ENCODE results near the gene ZMPSTE24. TPM values are rescaled to one million over a fixed set of nuclear protein-coding genes. Genes with fewer than 3 reads are reported as not detected.
"Not testable (repeated sequence)": the region's sequence is repeated elsewhere in the genome, so short reads cannot be mapped to it uniquely, and the experiment has no call there.

The ZMPSTE24 gene
- total RNA-seq, 1 donor, result 110 TPM

DNA sequence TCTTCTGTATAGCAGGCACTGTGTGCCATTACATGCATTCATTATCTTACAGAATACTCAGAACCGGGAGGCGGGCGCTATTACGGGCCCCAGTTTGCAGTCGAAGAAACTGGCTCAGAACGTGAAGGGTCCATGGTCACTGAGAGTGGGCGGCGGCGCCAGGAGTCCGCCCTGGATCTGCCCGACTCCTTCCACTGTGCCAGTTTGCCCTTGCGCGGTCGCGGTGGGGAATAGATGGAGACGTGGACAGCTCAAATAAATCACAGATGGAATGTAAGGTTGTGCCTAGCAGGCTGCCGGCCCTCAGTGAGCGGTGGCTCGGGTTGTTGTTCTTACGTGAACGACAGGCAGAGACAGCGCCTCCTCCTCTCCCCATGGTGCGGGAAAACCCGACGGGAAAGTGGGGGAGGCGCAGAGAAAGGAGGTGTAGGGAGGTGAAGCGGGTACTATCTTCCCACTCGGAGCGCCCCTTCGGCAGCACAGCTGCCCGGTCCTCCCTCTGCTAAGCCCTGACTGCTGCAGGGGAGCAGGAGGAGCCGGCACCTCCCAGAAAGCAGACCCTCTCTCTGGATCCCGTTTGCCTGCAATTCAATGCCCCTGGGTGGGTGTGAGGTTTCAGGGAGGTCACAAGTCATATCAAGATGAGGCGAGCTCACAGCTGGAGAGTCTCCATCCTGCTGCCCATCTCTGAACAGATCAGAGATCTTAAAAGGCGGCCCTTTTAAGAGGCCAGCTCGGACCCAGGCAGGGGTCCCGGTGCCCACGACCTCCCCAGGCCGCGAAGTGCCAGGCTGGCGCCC lies 58.0 kb downstream of the ZMPSTE24 start:
- DNase-seq (ENCODE audit: low read depth), result peak; percentile 9
- H3K4me3 ChIP-seq (ENCODE audit: low read depth, low read length), result peak overlapping the region; percentile 46
- TF ChIP-seq, protein P1, sequence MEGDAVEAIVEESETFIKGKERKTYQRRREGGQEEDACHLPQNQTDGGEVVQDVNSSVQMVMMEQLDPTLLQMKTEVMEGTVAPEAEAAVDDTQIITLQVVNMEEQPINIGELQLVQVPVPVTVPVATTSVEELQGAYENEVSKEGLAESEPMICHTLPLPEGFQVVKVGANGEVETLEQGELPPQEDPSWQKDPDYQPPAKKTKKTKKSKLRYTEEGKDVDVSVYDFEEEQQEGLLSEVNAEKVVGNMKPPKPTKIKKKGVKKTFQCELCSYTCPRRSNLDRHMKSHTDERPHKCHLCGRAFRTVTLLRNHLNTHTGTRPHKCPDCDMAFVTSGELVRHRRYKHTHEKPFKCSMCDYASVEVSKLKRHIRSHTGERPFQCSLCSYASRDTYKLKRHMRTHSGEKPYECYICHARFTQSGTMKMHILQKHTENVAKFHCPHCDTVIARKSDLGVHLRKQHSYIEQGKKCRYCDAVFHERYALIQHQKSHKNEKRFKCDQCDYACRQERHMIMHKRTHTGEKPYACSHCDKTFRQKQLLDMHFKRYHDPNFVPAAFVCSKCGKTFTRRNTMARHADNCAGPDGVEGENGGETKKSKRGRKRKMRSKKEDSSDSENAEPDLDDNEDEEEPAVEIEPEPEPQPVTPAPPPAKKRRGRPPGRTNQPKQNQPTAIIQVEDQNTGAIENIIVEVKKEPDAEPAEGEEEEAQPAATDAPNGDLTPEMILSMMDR (IDR thresholded peaks at IDR 0.05; ENCODE audit: insufficient read depth, low read depth, low read length), result no peak

- peak; percentile 7 for DNase-seq (ENCODE audit: low read depth)
- TF ChIP-seq, protein P1 (IDR thresholded peaks at IDR 0.05; ENCODE audit: insufficient read depth, low read depth, low read length), result no peak
- H3K4me3 ChIP-seq (ENCODE audit: low read depth, low read length), result peak within 1 kb of the TSS; percentile 46
Measured at GRCh38 chr1:40316595-40317393, 58.8 kb downstream of the ZMPSTE24 start, which contains the start of gene COL9A2. Gene COL9A2 (minus strand): TSS chr1:40317286. CDS start chr1:40317197, 89 bp downstream.

- DNase-seq (ENCODE audit: low read depth), result no peak
- H3K4me3 ChIP-seq (ENCODE audit: low read depth, low read length), result no peak overlapping the region
- TF ChIP-seq, protein P1 (IDR thresholded peaks at IDR 0.05; ENCODE audit: insufficient read depth, low read depth, low read length), result no peak
Measured at GRCh38 chr1:40317394-40318074, 59.5 kb downstream of the ZMPSTE24 start.

DNA sequence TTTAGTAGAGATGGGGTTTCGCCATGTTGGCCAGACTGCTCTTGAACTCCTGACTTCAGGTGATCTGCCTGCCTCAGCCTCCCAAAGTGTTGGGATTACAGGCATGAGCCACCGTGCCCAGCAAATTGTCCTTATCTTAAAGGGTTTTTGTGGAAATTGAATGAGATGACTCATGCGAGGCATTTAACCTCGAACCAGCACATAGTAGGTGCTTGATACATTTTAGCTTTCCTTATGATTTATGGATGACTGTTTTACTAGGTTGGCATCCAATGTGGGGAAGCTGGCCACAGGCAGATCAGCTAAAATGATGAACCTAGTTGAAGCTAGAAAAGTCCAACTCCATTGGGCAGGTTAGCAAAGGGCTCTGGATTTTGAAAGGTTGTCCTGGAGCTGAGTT lies 60.4 kb downstream of the ZMPSTE24 start:
- TF ChIP-seq, protein P1 (IDR thresholded peaks at IDR 0.05; ENCODE audit: insufficient read depth, low read depth, low read length), result no peak

GRCh38 chr1:40318970-40319621 lies 61.1 kb downstream of the ZMPSTE24 start:
- TF ChIP-seq, protein P1 (IDR thresholded peaks at IDR 0.05; ENCODE audit: insufficient read depth, low read depth, low read length), result no peak
- DNase-seq (ENCODE audit: low read depth), result no peak
- no peak overlapping the region for H3K4me3 ChIP-seq (ENCODE audit: low read depth, low read length)

More for the DNA sequence above, 60.4 kb downstream of the ZMPSTE24 start:
- DNase-seq (ENCODE audit: low read depth), result no peak
- H3K4me3 ChIP-seq (ENCODE audit: low read depth, low read length), result no peak overlapping the region

- not testable (repeated sequence) for H3K4me3 ChIP-seq (ENCODE audit: low read depth, low read length); DNase-seq (ENCODE audit: low read depth)
Measured at GRCh38 chr1:40331403-40331802, 73.4 kb downstream of the ZMPSTE24 start.
